Endothelial cell of umbilical vein (primary cell): ENCODE data around the gene TCERG1L.

Source experiments
- CTCF ChIP-seq, 2 donors: IDR thresholded peaks; 1 replicate in 1 of 2; 2 replicates in 1 of 2; pipeline ENCODE4 v1.5.1; 2011; ENCODE audit warnings: low read length in 2 of 2, mild to moderate bottlenecking in 2 of 2, moderate library complexity in 2 of 2, control low read depth in 1 of 2, inconsistent platforms in 1 of 2, low read depth in 1 of 2; ENCODE audit not compliant: insufficient read depth in 1 of 2; ENCODE audit errors: extremely low read depth in 1 of 2
- EZH2 ChIP-seq: IDR thresholded peaks from 2 replicates; pipeline ENCODE4 v1.6.1; 2012; ENCODE audit warnings: borderline replicate concordance, low read depth, mild to moderate bottlenecking, moderate library complexity, low read length, inconsistent platforms; ENCODE audit not compliant: severe bottlenecking
- MAX ChIP-seq: IDR thresholded peaks from 2 replicates; pipeline ENCODE4 v1.6.1; 2011; ENCODE audit not compliant: insufficient read depth, insufficient read length

- no peak for TF ChIP-seq CTCF (IDR thresholded peaks at IDR 0.05; ENCODE audit: extremely low read depth in 1 of 2, insufficient read depth in 1 of 2, low read depth in 1 of 2, low read length in 2 of 2)
- no peak for TF ChIP-seq MAX
- TF ChIP-seq EZH2 = no peak
Measured at GRCh38 chr10:131244836-131245235, 66.7 kb downstream of the TCERG1L start.
